ENCODE results near the gene IVD. TPM values are rescaled to one million over a fixed set of nuclear protein-coding genes. Genes with fewer than 3 reads are reported as not detected.

IVD gene
- total and polyA plus RNA-seq, 2 of the 4 experiments (the other 2 are of a cell fraction) = 31.7 to 41.1 TPM

- ATAC-seq (ENCODE audit: low read depth) (peak; percentile 4), DNase-seq (no peak)
- H2AK5ac ChIP-seq (ENCODE audit: low read depth, low read length) = no peak overlapping the region
- H3K9me3 ChIP-seq (ENCODE audit: control insufficient read depth, insufficient read depth, low read length) = no peaks in the 10 kb centered on the region
- no peaks in the 10 kb centered on the region for H4K20me1 ChIP-seq (ENCODE audit: insufficient read depth, low read length)
- peaks cover 24% of the 10 kb centered on the region for H3K27me3 ChIP-seq (ENCODE audit: control insufficient read depth, insufficient read depth, low read length)
- no peak overlapping the region for H2BK5ac ChIP-seq (ENCODE audit: low read depth, low read length, poor library complexity, severe bottlenecking)
- H3K56ac ChIP-seq (ENCODE audit: extremely low read depth, insufficient read depth, low read length) = no peak overlapping the region
- H3K36me3 ChIP-seq (ENCODE audit: control insufficient read depth, insufficient read depth, low read length) = no peaks in the 10 kb centered on the region
- dilution Hi-C loops (cut with HindIII; ENCODE audit: low sequenced_read_pairs, unreplicated experiment) = no loop called here
- WGBS, 2 experiments (ENCODE audit: extremely low coverage in 2 of 2, insufficient read length in 1 of 2) = 0% methylated on average over 11 of the region's 31 CpGs; no CpG with 5 or more reads in 1 of the 2 experiments
- no peaks in the 10 kb centered on the region for H3K79me1 ChIP-seq (ENCODE audit: low read depth in 1 of 2, low read length in 2 of 2)
- no peak overlapping the region for H3K27ac ChIP-seq (ENCODE audit: insufficient read depth, low read length)
- peak overlapping the region; percentile 67 for H3K4me2 ChIP-seq (ENCODE audit: low read depth, low read length)
- intact Hi-C loops (cut with micrococcal nuclease) = loop anchor here (2.0 kb wide), 1 partner anchor 18 kb away; the partner anchor contains the start of gene CCDC9B
- ChIA-PET POLR2A (ENCODE audit: unreplicated experiment) (no interaction called here), CTCF (interaction anchor here (1.7 kb wide), 1 partner anchor 10 kb away, joined by 5 read pairs; no protein-coding TSS in a partner anchor)
- peak overlapping the region; percentile 65; the same call in 1 of the 2 replicates for H3K23ac ChIP-seq (ENCODE audit: low read depth, low read length)
- H2AFZ ChIP-seq (replicated peaks; ENCODE audit: low read length, poor library complexity) = peak overlapping the region; percentile 87
- H3K4me3 ChIP-seq (ENCODE audit: insufficient read depth, low read depth, low read length) = peak overlapping the region; percentile 43
- H2AK9ac ChIP-seq (replicated peaks; ENCODE audit: low read depth, low read length, poor library complexity) = peak overlapping the region; percentile 45
- no peak overlapping the region for H4K5ac ChIP-seq (ENCODE audit: low read depth, low read length)
- H3K14ac ChIP-seq (replicated peaks; ENCODE audit: low read depth, low read length) = no peak overlapping the region
- H4K91ac ChIP-seq (ENCODE audit: insufficient read depth, low read depth, low read length) = no peak overlapping the region
- H3K9me1 ChIP-seq (ENCODE audit: insufficient read depth, low read length) = no peaks in the 10 kb centered on the region
- in situ Hi-C loops (cut with MboI; ENCODE audit: low sequenced_read_pairs) = no loop called here
- H2BK120ac ChIP-seq (ENCODE audit: low read depth, low read length) = no peak overlapping the region
- H3K4me1 ChIP-seq (ENCODE audit: control insufficient read depth, insufficient read depth, low read length) = peaks cover 6% of the 10 kb centered on the region; the same call in 1 of the 2 replicates
- H3K18ac ChIP-seq (ENCODE audit: low read depth, low read length) = no peak overlapping the region
- BruUV-seq (replicated peaks) = no TSS peak
- H3K4ac ChIP-seq (ENCODE audit: low read depth, low read length) = no peak overlapping the region
- TF ChIP-seq NFE2L2 (IDR thresholded peaks at IDR 0.05; ENCODE audit: low read depth, low read length) = no peak
- TF ChIP-seq CEBPB (IDR thresholded peaks at IDR 0.05; ENCODE audit: low read depth, low read length) = peak; percentile 52; the same call in 1 of the 2 replicates
- TF ChIP-seq CTCF (conservative IDR thresholded peaks at IDR 0.05; ENCODE audit: low read depth, low read length) = 0 out of 2 replicates have a peak, but pooled peaks have one; percentile 1
- H2BK15ac ChIP-seq (ENCODE audit: low read depth, low read length) = no peak overlapping the region
- no peak overlapping the region for H4K8ac ChIP-seq (ENCODE audit: low read depth in 2 of 2, low read length in 2 of 2)
- no peak overlapping the region for H2BK20ac ChIP-seq (ENCODE audit: low read depth, low read length)
- H3K9ac ChIP-seq (ENCODE audit: low read depth, low read length) = no peak overlapping the region
These were observed 46.9 kb upstream of the IVD start for GRCh38 chr15:40358471-40359353.

All from IMR-90 (cell line).